ENCODE data around the gene STARD3.

Gene STARD3

GRCh38 chr17:39660397-39661385 lies 23.7 kb downstream of the STARD3 start:
- no peak for DNase-seq (ENCODE audit: low read depth in 2 of 2)

- no peak for DNase-seq (ENCODE audit: low read depth in 2 of 2)
Observed at GRCh38 chr17:39661744-39662541, 25.0 kb downstream of the STARD3 start.

- DNase-seq (ENCODE audit: low read depth in 2 of 2), result no peak
Observed at GRCh38 chr17:39662551-39663339, 25.8 kb downstream of the STARD3 start.

DNA sequence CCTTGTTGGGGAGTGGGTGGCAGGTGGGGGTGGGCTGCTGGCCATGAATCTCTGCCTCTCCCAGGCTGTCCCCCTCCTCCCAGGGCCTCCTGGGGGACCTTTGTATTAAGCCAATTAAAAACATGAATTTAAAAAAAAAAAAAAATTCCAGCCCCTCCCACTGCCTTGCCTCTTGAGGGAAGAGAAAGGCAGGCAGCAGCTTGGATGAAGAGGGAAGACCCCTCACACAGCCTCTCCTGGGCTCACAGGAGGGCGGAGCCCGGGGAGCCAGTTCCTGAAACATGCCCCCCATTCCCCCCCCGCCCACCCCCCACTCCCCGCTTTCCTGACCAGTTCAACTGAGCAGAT lies 26.4 kb downstream of the STARD3 start:
- DNase-seq (ENCODE audit: low read depth in 2 of 2), result no peak

GRCh38 chr17:39663688-39664580 lies 27.0 kb downstream of the STARD3 start:
- DNase-seq (ENCODE audit: low read depth in 2 of 2), result no peak

DNA sequence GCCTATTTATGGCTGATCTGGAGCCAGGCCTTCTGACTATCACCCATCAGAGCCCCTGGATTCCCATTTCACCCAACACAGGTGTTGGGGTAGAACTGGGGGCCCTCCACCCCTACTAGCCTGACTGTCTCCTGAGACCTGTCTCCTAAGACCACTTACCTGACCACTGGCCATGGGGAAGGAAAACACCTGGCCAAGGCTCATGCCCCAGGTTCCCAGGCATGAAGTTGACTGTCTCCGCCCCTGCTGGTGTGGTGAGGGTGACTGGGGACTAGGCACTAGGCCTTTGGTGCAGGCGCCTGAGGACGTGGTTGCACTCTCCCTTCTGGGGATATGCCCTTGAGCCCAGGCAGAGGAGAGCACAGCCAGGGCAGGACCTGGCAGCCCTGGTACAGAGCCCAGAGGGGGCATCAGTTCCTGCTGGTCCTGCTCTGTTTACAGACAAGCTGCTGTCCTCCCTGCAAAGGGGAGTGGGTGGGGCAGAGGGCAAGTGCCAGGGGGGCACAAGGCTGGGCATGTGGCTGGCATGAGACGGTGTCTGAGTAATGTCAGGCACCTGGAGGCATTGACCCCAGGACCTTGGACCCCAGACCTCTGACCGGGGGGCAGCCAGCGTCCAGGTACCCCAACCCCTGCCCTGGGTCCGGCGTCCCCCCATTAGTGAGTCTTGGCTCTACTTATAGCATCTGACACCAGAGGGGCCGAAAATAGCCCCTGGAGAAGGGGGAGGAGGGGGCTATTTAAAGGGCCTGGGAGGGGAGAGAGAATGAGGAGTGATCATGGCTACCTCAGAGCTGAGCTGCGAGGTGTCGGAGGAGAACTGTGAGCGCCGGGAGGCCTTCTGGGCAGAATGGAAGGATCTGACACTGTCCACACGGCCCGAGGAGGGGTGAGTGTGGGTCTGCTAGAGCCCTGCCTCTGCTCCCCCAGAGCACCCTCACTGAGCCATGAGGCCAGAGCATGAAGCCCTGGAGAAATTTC lies 27.9 kb downstream of the STARD3 start, which contains the start of gene TCAP:
TSS of gene TCAP (plus strand) at position 769 of the 981 bp plus-strand sequence. CDS start at position 780, 11 bp downstream.
- DNase-seq (ENCODE audit: low read depth in 2 of 2), result no peak

GRCh38 chr17:39665642-39666224 lies 28.8 kb downstream of the STARD3 start:
- no peak for DNase-seq (ENCODE audit: low read depth in 2 of 2)

- no peak for DNase-seq (ENCODE audit: low read depth in 2 of 2)
Observed at GRCh38 chr17:39666231-39666600, 29.3 kb downstream of the STARD3 start.

GRCh38 chr17:39666601-39667261 lies 29.8 kb downstream of the STARD3 start:
- no peak for DNase-seq (ENCODE audit: low read depth in 2 of 2)

GRCh38 chr17:39667262-39667944 lies 30.5 kb downstream of the STARD3 start:
- DNase-seq (ENCODE audit: low read depth in 2 of 2), result no peak

DNA sequence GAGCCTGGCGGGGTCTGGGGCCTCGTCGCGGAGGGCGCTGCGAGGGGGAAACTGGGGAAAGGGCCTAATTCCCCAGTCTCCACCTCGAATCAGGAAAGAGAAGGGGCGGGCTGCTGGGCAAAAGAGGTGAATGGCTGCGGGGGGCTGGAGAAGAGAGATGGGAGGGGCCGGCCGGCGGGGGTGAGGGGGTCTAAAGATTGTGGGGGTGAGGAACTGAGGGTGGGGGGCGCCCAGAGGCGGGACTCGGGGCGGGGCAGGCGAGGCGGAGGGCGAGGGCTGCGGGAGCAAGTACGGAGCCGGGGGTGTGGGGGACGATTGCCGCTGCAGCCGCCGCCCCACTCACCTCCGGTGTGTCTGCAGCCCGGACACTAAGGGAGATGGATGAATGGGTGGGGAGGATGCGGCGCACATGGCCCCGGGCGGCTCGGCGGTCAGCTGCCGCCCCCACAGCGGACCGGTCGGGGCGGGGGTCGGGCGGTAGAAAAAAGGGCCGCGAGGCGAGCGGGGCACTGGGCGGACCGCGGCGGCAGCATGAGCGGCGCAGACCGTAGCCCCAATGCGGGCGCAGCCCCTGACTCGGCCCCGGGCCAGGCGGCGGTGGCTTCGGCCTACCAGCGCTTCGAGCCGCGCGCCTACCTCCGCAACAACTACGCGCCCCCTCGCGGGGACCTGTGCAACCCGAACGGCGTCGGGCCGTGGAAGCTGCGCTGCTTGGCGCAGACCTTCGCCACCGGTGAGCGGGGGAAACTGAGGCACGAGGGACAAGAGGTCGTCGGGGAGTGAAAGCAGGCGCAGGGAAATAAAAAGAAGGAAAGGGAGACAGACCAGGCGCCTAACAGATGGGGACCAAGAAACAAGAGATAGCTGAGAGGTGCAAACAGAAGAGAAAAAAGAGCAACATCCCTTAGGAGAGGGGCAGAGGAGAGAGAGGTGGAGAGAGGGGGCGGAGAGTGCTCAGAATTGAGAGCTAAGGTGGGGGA lies 31.3 kb downstream of the STARD3 start, which contains the start of gene PNMT:
TSS of gene PNMT (plus strand) at position 509 of the 980 bp plus-strand sequence. CDS start at position 532, 23 bp downstream.
- DNase-seq (ENCODE audit: low read depth in 2 of 2), result peak in 1 of 2 donors; percentile 19

- no peak for DNase-seq (ENCODE audit: low read depth in 2 of 2)
Observed at GRCh38 chr17:39669897-39670735, 33.2 kb downstream of the STARD3 start.

GRCh38 chr17:39670746-39671145 lies 33.8 kb downstream of the STARD3 start:
- no peak for DNase-seq (ENCODE audit: low read depth in 2 of 2)

- DNase-seq (ENCODE audit: low read depth in 2 of 2), result no peak
Observed at GRCh38 chr17:39671651-39672521, 34.9 kb downstream of the STARD3 start.
